ENCODE results near the gene EFS.

EFS gene

GRCh38 chr14:23322568-23323517 is 42.1 kb downstream of the EFS start:
- H3K4me2 ChIP-seq (ENCODE audit: low read length): peak overlapping the region; percentile 93
- TF ChIP-seq, protein P1, sequence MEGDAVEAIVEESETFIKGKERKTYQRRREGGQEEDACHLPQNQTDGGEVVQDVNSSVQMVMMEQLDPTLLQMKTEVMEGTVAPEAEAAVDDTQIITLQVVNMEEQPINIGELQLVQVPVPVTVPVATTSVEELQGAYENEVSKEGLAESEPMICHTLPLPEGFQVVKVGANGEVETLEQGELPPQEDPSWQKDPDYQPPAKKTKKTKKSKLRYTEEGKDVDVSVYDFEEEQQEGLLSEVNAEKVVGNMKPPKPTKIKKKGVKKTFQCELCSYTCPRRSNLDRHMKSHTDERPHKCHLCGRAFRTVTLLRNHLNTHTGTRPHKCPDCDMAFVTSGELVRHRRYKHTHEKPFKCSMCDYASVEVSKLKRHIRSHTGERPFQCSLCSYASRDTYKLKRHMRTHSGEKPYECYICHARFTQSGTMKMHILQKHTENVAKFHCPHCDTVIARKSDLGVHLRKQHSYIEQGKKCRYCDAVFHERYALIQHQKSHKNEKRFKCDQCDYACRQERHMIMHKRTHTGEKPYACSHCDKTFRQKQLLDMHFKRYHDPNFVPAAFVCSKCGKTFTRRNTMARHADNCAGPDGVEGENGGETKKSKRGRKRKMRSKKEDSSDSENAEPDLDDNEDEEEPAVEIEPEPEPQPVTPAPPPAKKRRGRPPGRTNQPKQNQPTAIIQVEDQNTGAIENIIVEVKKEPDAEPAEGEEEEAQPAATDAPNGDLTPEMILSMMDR (IDR thresholded peaks at IDR 0.05): no peak
- no peak overlapping the region for H3K9ac ChIP-seq
- H3K27me3 ChIP-seq (ENCODE audit: control insufficient read depth, insufficient read depth, low read length): no peaks in the 10 kb centered on the region
- peaks cover 7% of the 10 kb centered on the region for H3K79me2 ChIP-seq
- no peaks in the 10 kb centered on the region for H3K36me3 ChIP-seq (ENCODE audit: control insufficient read depth, insufficient read depth, low read length)
- no peak overlapping the region for H2AFZ ChIP-seq
- peaks cover 12% of the 10 kb centered on the region for H3K4me1 ChIP-seq
- H3K9me3 ChIP-seq (ENCODE audit: control insufficient read depth, low read length): no peaks in the 10 kb centered on the region
- H3K4me3 ChIP-seq (ENCODE audit: low read depth, low read length): peak overlapping the region; percentile 87
- peak overlapping the region; percentile 93 for H3K27ac ChIP-seq

DNA sequence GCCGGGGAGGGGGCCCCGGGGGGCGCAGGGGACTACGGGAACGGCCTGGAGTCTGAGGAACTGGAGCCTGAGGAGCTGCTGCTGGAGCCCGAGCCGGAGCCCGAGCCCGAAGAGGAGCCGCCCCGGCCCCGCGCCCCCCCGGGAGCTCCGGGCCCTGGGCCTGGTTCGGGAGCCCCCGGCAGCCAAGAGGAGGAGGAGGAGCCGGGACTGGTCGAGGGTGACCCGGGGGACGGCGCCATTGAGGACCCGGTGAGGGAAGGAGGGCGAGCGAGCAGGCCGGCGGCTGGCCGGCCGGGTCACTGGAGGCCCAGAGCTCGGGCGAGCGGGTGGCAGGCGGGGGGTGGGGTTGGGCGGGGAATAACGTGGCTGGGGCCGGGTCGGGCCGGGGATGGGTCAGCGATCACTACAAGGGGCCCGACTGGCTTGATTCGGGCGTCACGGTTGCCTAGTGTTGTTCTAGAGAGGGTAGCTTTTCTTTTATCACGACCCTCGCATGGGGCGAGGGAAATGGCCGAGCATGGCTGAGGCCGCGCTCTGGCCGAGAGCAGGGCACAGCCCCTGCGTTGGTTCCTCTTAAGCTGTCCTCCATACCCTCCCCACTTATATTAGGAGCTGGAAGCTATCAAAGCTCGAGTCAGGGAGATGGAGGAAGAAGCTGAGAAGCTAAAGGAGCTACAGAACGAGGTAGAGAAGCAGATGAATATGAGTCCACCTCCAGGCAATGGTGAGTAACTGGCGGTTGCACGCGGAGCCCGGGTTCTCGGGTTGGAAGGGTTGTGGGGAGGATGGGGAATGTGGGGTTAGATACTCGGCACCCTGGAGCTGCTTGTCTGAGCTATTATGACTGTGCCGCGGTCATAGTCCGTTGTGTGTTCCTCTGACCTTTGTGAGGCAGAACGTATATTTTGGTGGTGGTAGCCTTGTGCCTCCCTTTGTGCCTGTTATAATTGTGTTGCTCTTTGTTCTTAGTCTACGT is 43.1 kb downstream of the EFS start:
- Histone ChIP-seq H3K27ac (peak overlapping the region; percentile 93), H3K4me1 (peaks cover 12% of the 10 kb centered on the region)

GRCh38 chr14:23320584-23321571 is 44.1 kb downstream of the EFS start, which contains the start of gene PABPN1:
Gene PABPN1 (plus strand): TSS chr14:23321457. CDS start chr14:23321470, 13 bp downstream.
- Histone ChIP-seq H3K4me1 (peaks cover 12% of the 10 kb centered on the region), H3K27me3 (ENCODE audit: control insufficient read depth, insufficient read depth, low read length) (no peaks in the 10 kb centered on the region), H3K4me3 (ENCODE audit: low read depth, low read length) (peak within 1 kb of the TSS; percentile 87), H3K27ac (peak within 1 kb of the TSS; percentile 93), H2AFZ (peak within 1 kb of the TSS; percentile 89), H3K9me3 (ENCODE audit: control insufficient read depth, low read length) (no peaks in the 10 kb centered on the region), H3K9ac (peak within 1 kb of the TSS; percentile 96), H3K4me2 (ENCODE audit: low read length) (peak within 1 kb of the TSS; percentile 93), H3K36me3 (ENCODE audit: control insufficient read depth, insufficient read depth, low read length) (no peaks in the 10 kb centered on the region), H3K79me2 (peaks cover 7% of the 10 kb centered on the region)
- TF ChIP-seq, protein P1 (IDR thresholded peaks at IDR 0.05): no peak

More for the DNA sequence above, 43.1 kb downstream of the EFS start:
- no peaks in the 10 kb centered on the region for H3K9me3 ChIP-seq (ENCODE audit: control insufficient read depth, low read length)
- peaks cover 7% of the 10 kb centered on the region for H3K79me2 ChIP-seq
- peak overlapping the region; percentile 93 for H3K4me2 ChIP-seq (ENCODE audit: low read length)
- H3K9ac ChIP-seq: peak overlapping the region; percentile 96
- H2AFZ ChIP-seq: peak overlapping the region; percentile 89
- no peaks in the 10 kb centered on the region for H3K27me3 ChIP-seq (ENCODE audit: control insufficient read depth, insufficient read depth, low read length)
- TF ChIP-seq, protein P1 (IDR thresholded peaks at IDR 0.05): no peak
- no peaks in the 10 kb centered on the region for H3K36me3 ChIP-seq (ENCODE audit: control insufficient read depth, insufficient read depth, low read length)
- peak overlapping the region; percentile 87 for H3K4me3 ChIP-seq (ENCODE audit: low read depth, low read length)

Measured in parathyroid adenoma (tissue), 2 donors.